Stimulated activated naive CD4-positive, alpha-beta T cell treated with Interleukin-2 at 50 U/mL for 16 hours (primary cell): ENCODE measurements around the gene ERCC2.

Source experiments
- DNase-seq: peaks from one replicate; lab custom pipeline; 2025; lab: John Stamatoyannopoulos, UW

The ERCC2 gene

DNA sequence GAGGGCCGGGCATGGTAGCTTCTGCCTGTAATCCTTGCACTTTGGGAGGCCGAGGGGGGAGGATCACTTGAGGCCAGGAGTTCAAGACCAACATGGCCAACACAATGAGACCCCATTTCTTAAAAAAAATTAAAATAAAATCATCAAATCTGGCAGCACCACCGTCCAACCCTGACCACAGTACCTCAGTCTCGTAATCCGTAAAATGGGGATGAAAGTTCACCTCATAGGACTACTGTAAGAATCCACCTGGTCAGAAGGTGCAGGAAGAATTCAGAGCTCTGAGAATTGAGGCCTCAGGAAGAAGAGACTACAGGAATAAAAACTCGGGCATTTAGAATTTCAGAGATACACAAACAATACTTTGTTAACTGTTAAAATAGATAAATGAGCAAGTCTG is 31.4 kb upstream of the ERCC2 start:
- DNase-seq: no peak

DNA sequence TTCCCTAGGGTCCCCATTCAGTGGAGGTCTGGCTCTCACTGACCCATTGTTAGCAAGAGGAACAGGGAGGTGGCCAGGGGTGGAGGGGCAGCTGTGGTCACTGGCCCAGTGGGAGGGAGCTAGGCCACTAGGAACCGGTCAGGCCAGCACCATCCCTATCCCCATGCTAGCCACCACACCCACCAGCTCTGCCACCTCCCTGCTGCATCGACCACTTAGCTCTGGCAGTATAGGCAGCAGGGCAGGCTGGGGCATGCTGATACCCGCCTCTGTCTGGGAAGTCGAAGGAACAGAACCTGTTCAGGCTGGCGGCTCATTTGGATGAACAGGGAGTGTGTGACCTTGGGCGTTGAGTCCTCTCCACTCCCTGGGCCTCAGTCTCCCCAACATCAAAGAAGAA is 29.8 kb upstream of the ERCC2 start:
- no peak for DNase-seq

DNA sequence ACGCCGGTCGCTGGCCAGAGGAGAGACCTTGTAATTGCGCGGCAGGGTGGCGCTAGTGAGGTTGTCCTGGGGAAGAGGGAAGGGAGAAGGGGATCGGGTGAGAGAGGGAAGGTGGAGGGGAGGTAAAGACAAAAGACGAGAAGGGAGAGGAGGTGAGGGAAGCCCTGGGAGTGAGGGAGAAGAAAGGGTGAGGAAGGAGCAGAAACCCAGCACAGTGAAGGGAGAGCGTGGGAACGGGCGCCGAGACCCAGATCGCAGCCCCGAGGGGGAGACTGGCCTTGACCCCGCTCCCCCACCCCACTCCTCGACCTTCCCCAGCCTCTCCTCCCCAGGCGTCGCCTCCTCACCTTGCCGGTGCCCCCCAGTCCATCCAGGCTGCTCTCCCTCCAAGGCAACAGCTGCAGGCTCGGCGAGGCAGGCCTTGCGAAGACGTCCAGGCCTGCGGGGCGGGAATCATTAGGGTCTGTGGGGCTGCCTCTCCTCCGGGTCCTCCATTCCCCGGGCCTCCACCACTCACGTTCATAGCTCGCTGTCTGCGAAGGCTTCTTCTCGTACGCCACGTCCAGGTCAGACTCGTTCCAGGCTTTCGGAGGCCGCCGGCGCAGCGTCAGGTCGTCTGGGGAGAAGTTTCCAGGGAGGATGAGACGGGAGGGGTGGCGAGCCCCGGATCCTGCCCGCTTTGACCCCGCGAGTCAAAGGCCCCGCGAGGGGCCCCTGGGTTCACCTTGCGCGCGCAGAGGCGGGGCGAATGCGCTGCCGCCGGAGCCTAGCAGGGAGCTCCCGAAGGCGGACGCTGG is 25.6 kb upstream of the ERCC2 start:
- no peak for DNase-seq

DNA sequence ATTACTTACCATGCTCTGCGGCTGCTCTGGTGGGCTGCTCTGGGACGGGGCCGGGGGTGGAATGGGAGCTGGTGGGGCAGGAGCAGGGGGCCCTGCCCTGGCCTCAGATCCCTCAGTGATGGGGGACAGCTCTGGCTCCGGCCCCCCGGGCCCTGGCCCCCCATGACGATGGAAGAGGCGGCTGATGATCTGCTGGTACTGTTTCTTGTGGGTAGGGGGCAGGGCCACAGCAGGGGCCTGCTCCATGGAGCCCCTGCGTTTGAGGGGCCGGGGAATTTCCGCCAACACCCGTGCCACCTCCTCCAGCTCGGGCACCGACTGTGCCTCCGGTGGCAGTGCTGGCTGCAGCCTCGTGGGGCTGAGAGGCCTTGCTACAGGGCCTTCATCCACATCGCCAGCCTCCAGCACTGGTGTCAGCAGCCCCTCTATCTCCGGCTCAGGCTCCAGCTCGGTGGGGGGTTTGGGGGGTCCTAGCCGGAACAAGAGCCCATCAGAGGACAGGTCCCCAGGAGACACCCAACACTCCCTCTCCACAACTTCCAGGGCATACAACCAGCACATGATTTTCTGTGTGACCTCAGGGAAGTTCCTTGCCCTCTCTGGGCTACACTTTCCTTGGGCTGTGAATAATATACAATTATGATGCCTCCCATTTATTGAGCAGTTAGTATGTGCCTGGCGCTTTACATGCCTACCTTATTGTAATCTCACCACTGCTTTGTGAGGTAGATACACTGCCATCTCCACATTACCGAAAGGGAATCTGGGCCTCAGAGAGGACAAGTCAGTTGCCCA is 21.7 kb upstream of the ERCC2 start:
- DNase-seq: no peak

DNA sequence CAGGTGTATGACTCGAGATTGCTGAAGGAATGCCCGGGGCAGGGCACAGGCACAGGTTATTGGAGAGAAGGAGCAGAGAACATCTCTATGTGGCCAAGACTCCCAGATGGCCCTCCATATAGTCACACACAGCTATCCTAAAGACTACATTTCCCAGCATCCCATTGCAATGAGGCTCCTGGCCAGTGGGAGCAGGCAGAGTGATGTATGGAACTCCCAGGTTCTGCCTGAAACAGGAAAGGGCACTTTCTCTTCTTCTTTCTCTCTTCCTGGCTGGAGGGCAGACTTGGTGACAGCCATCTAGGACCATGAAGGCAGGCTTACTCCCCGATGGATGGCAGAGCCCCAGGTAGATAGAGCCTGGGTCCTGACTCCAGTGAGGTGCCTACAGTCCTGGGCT is 21.0 kb upstream of the ERCC2 start:
- no peak for DNase-seq

DNA sequence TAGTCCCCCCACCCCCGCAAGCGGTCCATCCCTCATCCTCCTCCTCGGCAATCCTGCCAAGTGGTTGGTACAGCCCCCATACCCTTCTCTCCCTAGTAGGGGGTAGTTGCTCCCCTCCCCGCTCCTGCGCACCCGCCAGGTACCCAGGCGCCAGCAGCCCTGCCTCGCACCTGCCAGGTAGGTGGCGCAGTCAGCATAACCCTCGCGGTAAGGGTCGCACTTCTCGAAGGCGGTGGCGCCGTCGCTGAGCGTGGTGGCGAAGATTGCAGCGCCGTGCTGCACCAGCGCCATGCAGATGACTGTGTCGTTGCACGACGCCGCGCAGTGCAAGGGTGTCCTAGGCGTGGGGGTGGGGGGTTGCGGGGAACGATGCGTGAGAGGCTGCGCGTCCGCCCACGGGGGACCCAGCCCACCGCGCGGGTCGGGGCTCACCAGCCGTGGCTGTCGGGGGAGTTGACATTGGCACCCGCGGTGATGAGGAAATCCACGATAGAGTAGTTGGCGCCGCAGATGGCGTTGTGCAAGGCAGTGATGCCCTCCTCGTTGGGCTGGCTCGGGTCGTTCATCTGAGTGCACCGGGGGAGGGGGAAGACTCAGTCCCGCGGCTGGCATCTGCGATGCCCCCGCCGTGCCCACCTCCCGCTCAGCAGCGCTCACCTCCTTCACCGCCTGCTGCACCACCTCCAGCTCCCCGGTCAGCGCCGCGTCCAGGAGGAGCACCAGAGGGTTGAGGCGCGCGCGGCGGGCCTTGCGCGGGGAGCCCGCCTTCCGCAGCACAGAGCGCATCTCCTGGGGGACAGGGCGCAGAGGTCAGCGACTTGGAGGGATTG is 15.2 kb upstream of the ERCC2 start:
- DNase-seq: no peak

DNA sequence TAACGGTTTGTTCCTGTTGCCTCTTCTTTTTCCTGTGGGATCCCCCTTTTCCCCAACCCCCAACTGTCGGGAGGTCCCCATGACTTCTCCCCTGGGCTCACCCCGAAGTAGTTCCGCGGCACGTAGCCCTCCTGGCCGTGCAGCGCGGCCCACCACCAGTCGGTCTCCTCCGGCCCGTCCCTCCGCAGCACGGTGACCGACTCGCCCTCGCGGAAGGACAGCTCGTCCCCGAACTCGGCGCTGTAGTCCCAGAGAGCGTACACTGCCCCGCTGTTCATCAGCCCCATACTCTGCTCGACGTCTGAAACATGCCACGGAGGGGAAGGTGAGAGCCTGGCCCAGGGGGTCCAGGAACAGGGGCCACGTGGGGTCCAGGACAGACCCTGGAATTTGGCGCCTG is 12.1 kb upstream of the ERCC2 start:
- DNase-seq: no peak

DNA sequence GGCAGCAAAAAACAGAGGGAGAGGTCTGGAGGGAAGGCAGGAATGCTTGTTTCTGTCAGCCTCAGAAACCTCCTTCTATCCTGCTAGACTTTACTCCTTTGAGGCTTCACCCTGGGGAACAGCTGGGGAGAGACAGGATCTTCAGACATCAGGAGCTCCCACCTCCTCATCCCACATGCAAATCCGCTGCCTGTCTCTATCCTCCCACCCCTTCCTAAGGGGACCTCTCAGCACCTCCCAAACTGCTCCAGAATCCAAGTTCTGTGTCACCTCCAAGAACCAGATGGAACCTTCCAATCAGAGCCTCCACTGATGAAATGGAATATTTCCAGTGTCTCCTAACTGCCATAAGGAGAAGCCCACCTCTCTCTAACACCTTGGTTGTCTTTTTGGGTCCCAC is 9.7 kb upstream of the ERCC2 start:
- DNase-seq: no peak

DNA sequence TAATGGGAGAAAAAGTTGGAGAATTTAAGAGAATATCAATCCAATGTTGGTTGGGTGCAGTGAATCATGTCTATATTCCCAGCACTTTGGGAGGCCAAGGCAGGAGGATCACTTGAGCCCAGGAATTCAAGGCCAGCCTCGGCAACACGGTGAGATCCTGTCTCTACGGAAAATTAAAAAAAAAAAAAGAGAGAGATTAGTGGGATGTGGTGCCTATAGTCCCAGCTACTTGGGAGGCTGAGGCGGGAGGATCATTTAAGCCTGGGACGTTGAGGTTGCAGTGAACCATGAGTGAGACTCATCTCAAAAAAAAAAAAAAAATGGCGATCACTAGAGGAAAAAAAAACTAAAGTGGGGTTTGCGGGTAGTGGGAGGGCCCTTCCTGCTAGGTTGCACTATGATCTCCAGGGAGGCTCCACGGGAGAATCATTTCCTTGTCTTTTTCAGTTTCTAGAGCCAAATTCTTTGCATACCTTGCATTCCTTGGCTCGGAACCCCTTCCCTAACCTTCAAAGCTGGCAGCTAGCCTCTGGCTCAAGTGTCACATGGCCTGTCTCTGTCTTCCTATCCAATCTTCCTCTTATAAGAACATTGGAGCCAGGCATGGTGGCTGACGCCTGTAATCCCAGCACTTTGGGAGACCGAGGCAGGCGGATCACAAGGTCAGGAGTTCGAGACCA is 5.8 kb upstream of the ERCC2 start:
- DNase-seq: no peak

DNA sequence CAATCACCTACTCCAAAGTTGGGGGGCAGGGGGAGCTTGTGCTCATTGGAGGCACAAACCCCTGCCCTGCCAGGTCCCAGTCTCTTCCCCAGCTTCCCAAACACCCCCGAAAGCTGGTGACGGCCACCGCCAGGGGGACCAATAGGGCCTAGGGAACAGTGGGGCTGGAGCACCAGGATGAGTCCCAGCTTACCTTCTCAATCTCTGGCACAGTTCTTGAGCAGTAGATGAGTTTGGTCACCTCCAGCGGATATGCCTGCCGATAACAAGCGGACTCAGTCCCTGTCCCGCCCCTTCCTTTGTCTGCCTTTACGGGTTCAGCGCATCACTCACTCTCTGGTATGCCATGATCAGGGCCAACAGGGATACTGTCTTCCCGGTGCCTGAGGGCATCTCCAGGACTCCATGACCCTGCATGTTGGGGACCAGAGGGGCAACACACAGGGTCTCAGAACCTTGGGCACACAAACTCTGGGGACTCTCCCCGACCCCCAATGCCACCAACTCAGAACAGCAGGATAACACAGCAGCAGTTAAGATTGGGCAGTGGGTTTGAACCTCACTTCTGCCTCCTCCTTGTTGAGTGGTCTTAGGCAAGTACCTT is 1.5 kb downstream of the ERCC2 start:
- no peak for DNase-seq

DNA sequence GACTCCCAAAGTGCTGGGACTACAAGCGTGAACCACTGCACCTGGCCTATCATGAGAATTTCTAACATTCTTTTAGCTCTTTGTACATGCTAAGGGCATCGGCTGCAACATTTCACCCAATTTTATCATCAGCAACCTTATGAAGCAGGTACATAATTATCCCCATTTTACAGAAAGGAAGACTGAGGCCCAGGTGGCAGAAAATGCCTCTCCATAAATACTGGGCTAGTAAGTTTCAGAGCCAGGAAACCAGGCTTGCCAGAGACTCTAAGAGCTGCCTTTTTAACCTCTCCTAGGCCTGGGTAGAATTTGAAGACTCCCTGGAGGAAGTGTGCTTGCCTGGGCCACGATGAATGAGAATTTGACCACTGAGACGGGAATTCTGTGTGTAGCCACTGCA is 2.2 kb downstream of the ERCC2 start:
- DNase-seq: no peak

DNA sequence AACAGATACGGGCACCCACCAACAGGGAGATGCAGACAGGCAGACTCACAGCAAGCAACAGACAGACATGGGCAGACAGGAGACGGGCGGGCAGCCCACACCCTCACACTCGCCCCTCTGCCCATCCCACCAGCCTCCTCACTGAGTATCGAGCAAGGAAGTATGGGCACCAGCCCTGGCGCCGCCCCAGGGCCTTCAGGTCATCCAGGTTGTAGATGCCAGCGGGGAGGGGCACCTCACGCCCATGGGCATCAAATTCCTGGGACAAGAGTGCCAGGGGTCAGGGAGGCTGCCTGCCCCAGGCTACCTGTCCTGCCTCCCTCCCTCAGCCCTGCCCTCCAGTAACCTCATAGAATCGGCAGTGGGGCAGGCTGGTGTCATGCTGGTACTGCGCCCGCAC is 5.7 kb downstream of the ERCC2 start:
- no peak for DNase-seq

DNA sequence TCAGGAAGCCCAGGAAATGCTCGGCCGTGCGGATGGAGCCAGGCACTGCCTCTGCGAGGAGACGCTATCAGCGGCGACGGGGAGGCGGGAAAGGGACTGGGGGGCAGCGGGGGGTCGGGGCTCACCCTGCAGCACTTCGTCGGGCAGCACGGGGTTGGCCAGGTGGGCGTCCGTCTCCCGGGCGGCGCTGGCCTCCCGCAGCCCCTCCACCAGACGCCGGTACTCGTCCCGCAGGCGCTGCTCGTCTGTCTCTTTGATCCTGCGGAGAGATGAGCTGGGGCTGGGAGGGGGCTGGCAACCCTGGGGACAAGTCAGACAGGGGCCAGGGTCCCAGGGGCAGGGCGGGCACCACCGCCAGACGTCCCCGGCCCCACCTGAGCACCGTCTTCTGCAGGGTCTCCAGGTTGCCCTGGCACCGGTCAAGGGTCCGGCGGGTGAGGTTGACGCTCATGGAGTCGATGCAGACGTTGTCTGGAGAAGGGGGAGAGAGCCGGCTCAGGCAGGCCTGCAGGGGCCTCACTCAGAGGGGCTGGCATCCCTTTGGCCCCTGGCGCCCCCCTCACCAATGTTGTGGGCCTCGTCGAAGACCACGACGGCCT is 6.4 kb downstream of the ERCC2 start:
- DNase-seq: no peak

DNA sequence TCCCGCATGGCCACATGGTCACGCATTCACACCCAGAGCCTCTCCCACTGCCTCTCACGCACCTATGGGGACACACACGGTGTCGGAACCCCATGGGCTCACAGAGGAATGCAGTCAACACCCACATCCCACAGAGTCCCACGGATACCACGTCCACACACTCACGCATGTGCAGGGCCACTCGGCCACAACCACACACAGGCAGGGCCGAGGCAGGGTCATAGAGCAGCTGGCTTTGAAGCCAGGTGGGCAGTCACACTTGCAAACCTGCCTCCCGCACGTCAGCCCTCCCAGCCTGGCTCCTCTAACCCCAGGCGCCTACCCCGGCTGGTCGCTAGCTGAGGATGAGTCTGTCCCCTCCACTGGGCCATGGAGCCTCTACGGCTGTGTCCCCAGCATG is 8.1 kb downstream of the ERCC2 start:
- DNase-seq: no peak

DNA sequence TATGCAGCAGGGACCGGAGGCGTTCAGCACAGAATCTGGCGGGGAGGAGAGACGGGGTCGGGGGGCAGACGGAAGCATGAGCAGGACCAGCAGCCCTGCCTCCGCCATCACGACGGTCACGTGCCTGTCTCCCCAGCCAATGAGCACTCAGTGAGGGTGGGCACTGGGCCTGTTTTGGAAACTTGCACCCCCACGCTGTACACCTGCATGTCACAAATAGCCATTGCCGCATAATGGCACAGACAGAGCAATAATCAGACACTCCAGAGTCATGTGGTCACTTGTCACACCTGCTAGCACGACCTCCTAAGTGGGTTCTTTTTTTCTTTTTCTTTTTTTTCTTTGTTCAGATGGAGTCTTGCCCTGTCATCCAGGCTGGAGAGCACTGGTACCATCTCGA is 8.8 kb downstream of the ERCC2 start:
- DNase-seq: no peak

DNA sequence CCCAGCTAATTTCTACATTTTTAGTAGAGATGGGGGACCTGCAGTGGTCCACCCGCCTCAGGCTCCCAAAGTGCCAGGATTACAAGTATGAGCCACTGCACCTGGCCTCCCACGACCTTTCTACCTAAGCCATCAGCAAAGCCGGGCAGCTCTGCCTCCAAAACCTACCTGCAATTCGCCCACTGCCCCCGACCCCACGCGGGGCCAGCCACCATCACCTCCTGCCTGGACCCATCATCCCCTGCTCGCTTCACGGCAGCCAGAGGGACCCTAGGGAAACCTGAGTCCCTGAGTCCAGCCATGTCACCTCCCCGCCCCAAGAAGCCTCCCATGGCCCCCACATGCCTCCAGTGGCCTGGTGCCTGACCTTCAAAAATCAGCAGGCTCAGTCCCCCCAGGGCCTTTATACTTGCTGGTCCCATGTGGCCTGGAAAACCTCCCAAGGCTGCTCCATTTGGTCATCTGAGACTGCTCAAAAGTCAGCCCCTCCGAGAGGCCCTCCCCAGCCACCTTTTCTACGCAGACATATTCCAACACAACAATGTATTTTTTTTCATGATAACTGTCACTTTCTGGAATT is 12.1 kb downstream of the ERCC2 start:
- DNase-seq: no peak

DNA sequence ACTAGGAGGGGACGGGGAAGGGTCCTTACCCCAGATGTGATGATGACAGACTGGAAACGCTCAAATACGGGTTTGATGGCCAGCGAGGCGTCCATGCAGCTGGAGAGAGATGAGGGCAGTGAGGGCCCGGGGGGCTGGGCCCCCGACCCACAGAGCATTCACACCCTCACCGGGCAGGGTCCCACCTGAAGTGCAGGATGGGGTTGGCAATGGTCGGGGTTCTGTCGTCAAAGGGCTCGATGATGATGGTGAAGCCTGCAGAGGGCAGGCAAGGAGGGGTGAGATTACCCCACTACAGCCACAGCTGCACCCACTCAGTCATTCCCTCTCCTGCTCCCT is 13.0 kb downstream of the ERCC2 start:
- no peak for DNase-seq

DNA sequence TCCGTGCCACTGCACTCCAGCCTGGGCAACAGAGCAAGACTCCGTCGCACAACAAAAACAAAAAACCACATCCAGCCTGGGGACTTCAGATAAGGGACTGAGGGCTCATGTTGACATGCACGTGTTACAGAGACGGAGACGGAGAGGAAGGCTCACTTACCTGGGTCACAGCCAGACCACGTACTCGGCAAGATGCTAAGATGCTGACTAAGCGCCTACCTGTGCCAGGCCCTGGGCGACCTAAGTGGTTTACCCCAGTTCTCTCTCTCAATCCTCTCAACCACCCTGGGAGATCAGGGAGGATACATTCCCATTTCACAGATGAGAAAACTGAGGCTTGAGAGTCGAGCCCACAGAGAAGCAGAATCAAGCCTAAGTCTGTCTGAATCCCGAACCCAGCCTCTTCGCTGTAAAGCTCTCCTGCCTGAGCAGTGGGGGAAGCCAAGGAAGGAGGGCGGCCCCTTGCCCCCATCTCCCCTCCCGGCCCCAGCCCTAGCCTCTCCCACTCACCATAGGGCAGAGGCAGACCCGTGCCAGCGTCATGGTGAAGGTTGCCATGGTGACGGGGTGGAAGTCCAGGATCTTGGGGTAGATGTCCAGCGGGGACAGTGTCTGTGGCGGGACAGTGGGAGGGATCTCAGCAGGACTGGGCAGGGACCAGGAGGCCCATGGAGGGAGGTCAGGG is 13.5 kb downstream of the ERCC2 start:
- no peak for DNase-seq

DNA sequence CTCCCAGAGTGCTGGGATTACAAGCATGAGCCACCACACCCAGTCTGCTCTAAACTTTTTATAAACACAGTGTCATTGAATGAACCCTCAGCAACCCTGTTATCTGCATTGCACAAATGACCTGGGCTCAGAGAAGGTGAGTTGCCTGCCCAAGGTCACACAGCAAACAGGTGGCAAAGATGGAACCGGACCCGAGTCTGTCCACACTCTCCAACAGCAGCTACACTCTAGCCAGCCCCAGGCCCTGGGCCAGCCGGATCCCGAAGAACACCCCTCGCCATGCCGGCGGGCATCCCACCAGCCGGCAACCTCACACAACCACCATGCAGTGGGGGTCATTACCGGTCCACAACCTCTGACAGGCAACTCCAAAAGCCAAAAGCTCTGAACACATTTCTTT is 14.5 kb downstream of the ERCC2 start:
- no peak for DNase-seq

DNA sequence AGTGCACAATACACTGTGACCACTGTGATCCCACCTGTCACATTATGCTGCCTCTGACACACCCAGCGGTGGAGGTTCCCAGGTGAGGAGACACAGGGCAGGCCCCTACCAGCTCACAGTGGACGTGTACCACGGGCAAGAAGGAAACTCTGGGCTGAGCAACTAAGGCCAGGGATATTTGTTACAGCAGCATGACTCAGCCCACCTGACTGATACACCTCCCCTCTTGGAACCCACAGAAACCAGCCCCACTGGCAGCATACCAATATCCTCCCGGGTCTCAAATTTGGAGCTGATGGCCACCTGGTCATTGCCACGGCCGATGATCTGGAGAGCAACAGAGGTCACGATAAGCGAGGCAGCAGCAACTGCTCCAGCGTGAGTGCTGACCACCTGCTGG is 15.0 kb downstream of the ERCC2 start:
- no peak for DNase-seq
